HCT116 (cell line): Measurements from ENCODE around the gene PRXL2C. TPM values are rescaled to one million over a fixed set of nuclear protein-coding genes. Genes with fewer than 3 reads are reported as not detected.

Source experiments
- ATAC-seq: fragments of 200-7000 bp; cut with Tn5 transposase; 2 replicates; pipeline ENCODE4 v1.9.1; 2020; ENCODE audit warnings: mild to moderate bottlenecking, moderate library complexity
- Bru-seq: library from RNA; stranded (reverse); fragments of 400-500 nt; gene quantifications from one replicate; lab custom pipeline; 2021; lab: Mats Ljungman, UMichigan
- BruChase-seq, 2 experiments: library from RNA; stranded (reverse); fragments of 400-500 nt; gene quantifications; one replicate each; lab custom pipeline; 2021; lab: Mats Ljungman, UMichigan
- BruUV-seq: library from RNA; stranded (reverse); fragments of 400-500 nt; replicated peaks from 2 replicates; lab custom pipeline; 2021; lab: Mats Ljungman, UMichigan
- CTCF ChIA-PET: fragments of 300-600 bp; sonication (Branson Sonifier 250); formaldehyde crosslinking; loops from one replicate; lab custom pipeline; 2021; ENCODE audit warnings: antibody characterized with exemption; lab: Charles Lee
- POLR2A ChIA-PET: fragments of 300-600, 350-600 bp; sonication (Branson Sonifier 250); formaldehyde crosslinking; loops from one replicate; lab custom pipeline; 2021; ENCODE audit warnings: antibody characterized with exemption; lab: Charles Lee
- RAD21 ChIA-PET, 2 experiments: fragments of 300-600 bp; sonication (Branson Sonifier 250); formaldehyde crosslinking; loops; one replicate each; lab custom pipeline; 2023; ENCODE audit warnings: low total read pairs in 2 of 2; ENCODE audit not compliant: uncharacterized antibody in 2 of 2, unreplicated experiment in 2 of 2, low non-redundant PET in 1 of 2; lab: Charles Lee
- DNase-seq: peaks from one replicate; pipeline ENCODE4 v3.0.0-alpha.2; 2010; ENCODE audit warnings: low read depth, low spot score
- H2AFZ ChIP-seq: fragments of 200-600 bp; shearing (Covaris generic), sonication (generic); 2 replicates; pipeline ENCODE4 v1.6.1; 2017; ENCODE audit warnings: low read depth, mixed run types, mixed read lengths, antibody characterized with exemption, low read length; ENCODE audit not compliant: poor library complexity, severe bottlenecking
- H3K27ac ChIP-seq: 2 replicates; pipeline ENCODE4 v1.5.1; 2012; ENCODE audit warnings: low read depth, low read length
- H3K27me3 ChIP-seq: fragments of 200-600 bp; sonication (generic); 2 replicates; pipeline ENCODE4 v1.6.1; 2016; ENCODE audit warnings: mixed run types, low read length, mixed read lengths; ENCODE audit not compliant: insufficient read depth
- H3K36me3 ChIP-seq, 2 experiments: fragments of 200-500 bp in 1 of 2; fragments of 200-600 bp in 1 of 2; sonication (Bioruptor generic) in 1 of 2; sonication (generic) in 1 of 2; 2 replicates each; pipeline versions ENCODE4 v1.5.1 to v1.6.1; 2014 to 2016; ENCODE audit warnings: low read length in 2 of 2, inconsistent platforms in 1 of 2, mixed read lengths in 1 of 2, mixed run types in 1 of 2; ENCODE audit not compliant: insufficient read depth in 2 of 2, control insufficient read depth in 1 of 2
- H3K4me1 ChIP-seq, 2 experiments: fragments of 200-600 bp in 1 of 2; sonication (generic) in 1 of 2; 2 replicates each; pipeline versions ENCODE4 v1.5.1 to v1.6.1; 2012 to 2017; ENCODE audit warnings: low read length in 2 of 2, inconsistent platforms in 1 of 2, mild to moderate bottlenecking in 1 of 2, mixed read lengths in 1 of 2, mixed run types in 1 of 2, moderate library complexity in 1 of 2; ENCODE audit not compliant: insufficient read depth in 2 of 2, control insufficient read depth in 1 of 2
- H3K4me2 ChIP-seq: fragments of 200-600 bp; sonication (generic); 2 replicates; pipeline ENCODE4 v1.6.1; 2017; ENCODE audit warnings: mixed run types, low read length, mixed read lengths
- H3K4me3 ChIP-seq, 2 experiments: fragments of 200-600 bp in 1 of 2; sonication (generic) in 1 of 2; replicated peaks in 1 of 2; 2 replicates each; pipeline ENCODE4 v1.5.1; 2011 to 2016; ENCODE audit warnings: low read length in 2 of 2, control low read depth in 1 of 2, low read depth in 1 of 2, mild to moderate bottlenecking in 1 of 2, mixed read lengths in 1 of 2, mixed run types in 1 of 2
- H3K79me2 ChIP-seq: fragments of 200-600 bp; sonication (generic); 2 replicates; pipeline ENCODE4 v1.6.1; 2017; ENCODE audit warnings: mild to moderate bottlenecking, mixed run types, low read length, moderate library complexity, mixed read lengths; ENCODE audit not compliant: insufficient read depth
- H3K9ac ChIP-seq: fragments of 200-600 bp; sonication (generic); 2 replicates; pipeline ENCODE4 v1.6.1; 2016; ENCODE audit warnings: low read length, mixed read lengths
- H3K9me2 ChIP-seq: fragments of 200-600 bp; sonication (generic), shearing (Covaris generic); 2 replicates; pipeline ENCODE4 v1.6.1; 2017; ENCODE audit warnings: mixed run types, mild to moderate bottlenecking, moderate library complexity; ENCODE audit not compliant: insufficient read depth
- H3K9me3 ChIP-seq, 2 experiments: fragments of 200-500 bp in 1 of 2; fragments of 200-600 bp in 1 of 2; sonication (Bioruptor generic) in 1 of 2; sonication (generic) in 1 of 2; 2 replicates each; pipeline ENCODE4 v1.6.1; 2014 to 2017; ENCODE audit warnings: low read length in 2 of 2, mixed read lengths in 2 of 2, inconsistent platforms in 1 of 2, low read depth in 1 of 2, mild to moderate bottlenecking in 1 of 2, mixed run types in 1 of 2, moderate library complexity in 1 of 2; ENCODE audit not compliant: control insufficient read depth in 1 of 2, insufficient read depth in 1 of 2
- H4K20me1 ChIP-seq: fragments of 200-600 bp; sonication (generic), shearing (Covaris generic); 2 replicates; pipeline ENCODE4 v1.6.1; 2017; ENCODE audit warnings: mixed run types, mild to moderate bottlenecking, moderate library complexity; ENCODE audit not compliant: insufficient read depth
- EGR1 ChIP-seq: IDR thresholded peaks from 2 replicates; pipeline ENCODE4 v1.6.1; 2012; ENCODE audit warnings: low read depth
- ELF1 ChIP-seq: IDR thresholded peaks from 2 replicates; pipeline ENCODE4 v1.6.1; 2012; ENCODE audit warnings: low read depth, borderline replicate concordance
- EZH2 ChIP-seq: fragments of 200-600 bp; sonication (generic); IDR thresholded peaks from 2 replicates; pipeline ENCODE4 v1.6.1; 2017; ENCODE audit warnings: antibody characterized with exemption, mixed run types
- EZH2phosphoT487 ChIP-seq: fragments of 200-600 bp; IDR thresholded peaks from 2 replicates; pipeline ENCODE4 v1.6.1; 2018; ENCODE audit warnings: antibody characterized with exemption, borderline replicate concordance
- FOSL1 ChIP-seq: IDR thresholded peaks from 2 replicates; pipeline ENCODE4 v1.6.1; 2012; ENCODE audit warnings: low read depth
- JUND ChIP-seq: IDR thresholded peaks from 2 replicates; pipeline ENCODE4 v1.6.1; 2012
- POLR2A ChIP-seq: IDR thresholded peaks from 2 replicates; pipeline ENCODE4 v1.7.0; 2011; ENCODE audit warnings: borderline replicate concordance; ENCODE audit not compliant: insufficient read depth, insufficient read length; ENCODE audit errors: extremely low read depth
- POLR2AphosphoS5 ChIP-seq: IDR thresholded peaks from 2 replicates; pipeline ENCODE4 v1.6.1; 2011; ENCODE audit warnings: mild to moderate bottlenecking, low read depth, low read length, moderate library complexity
- RAD21 ChIP-seq: IDR thresholded peaks from 2 replicates; pipeline ENCODE4 v1.6.1; 2012; ENCODE audit warnings: low read depth, mild to moderate bottlenecking
- SIN3A ChIP-seq: IDR thresholded peaks from 2 replicates; pipeline ENCODE4 v1.6.1; 2012; ENCODE audit warnings: low read depth
- SP1 ChIP-seq: IDR thresholded peaks from 2 replicates; pipeline ENCODE4 v1.6.1; 2012; ENCODE audit warnings: low read depth
- SRF ChIP-seq: IDR thresholded peaks from 2 replicates; pipeline ENCODE4 v1.6.1; 2012; ENCODE audit warnings: low read depth
- TCF7L2 ChIP-seq: IDR thresholded peaks from 2 replicates; pipeline ENCODE4 v1.7.0; 2011; ENCODE audit warnings: borderline replicate concordance, inconsistent platforms; ENCODE audit not compliant: insufficient read depth, insufficient read length; ENCODE audit errors: extremely low read depth
- YY1 ChIP-seq: IDR thresholded peaks from 2 replicates; pipeline ENCODE4 v1.6.1; 2011; ENCODE audit warnings: low read length, low read depth, moderate library complexity, mild to moderate bottlenecking; ENCODE audit not compliant: insufficient replicate concordance; ENCODE audit errors: extremely low read depth
- ZBTB33 ChIP-seq: IDR thresholded peaks from 2 replicates; pipeline ENCODE4 v1.6.1; 2011; ENCODE audit warnings: mild to moderate bottlenecking, low read length, moderate library complexity; ENCODE audit not compliant: insufficient replicate concordance; ENCODE audit errors: extremely low read depth
- ZFX ChIP-seq: fragments of 450-650 bp; IDR thresholded peaks from 2 replicates; pipeline ENCODE4 v1.6.1; 2017
- intact Hi-C: fragments of 100-400 bp; cut with micrococcal nuclease; formaldehyde crosslinking; loops from 2 replicates; pipeline ENCODE4 v1.10.0; 2022
- long read RNA-seq: library from polyadenylated mRNA; unstranded; transcript quantifications from one replicate; pipeline ENCODE4 v2.0.0, GENCODE V29; 2021; ENCODE audit not compliant: unreplicated experiment
- polyA plus RNA-seq: library from polyadenylated mRNA; unstranded; fragments of >200 nt; gene quantifications from 2 replicates; pipeline ENCODE4 v1.2.1, GENCODE V29; 2012; ENCODE audit warnings: missing spikeins
- total RNA-seq: library from RNA; stranded (reverse); gene quantifications from one replicate; pipeline ENCODE4 v1.2.1, GENCODE V29; 2021; ENCODE audit not compliant: unreplicated experiment
- TF ChIP-seq, protein P1 (sequence below): IDR thresholded peaks from 2 replicates; pipeline ENCODE4 v1.6.1; 2012
- TF ChIP-seq, protein P2 (sequence below): IDR thresholded peaks from 2 replicates; pipeline ENCODE4 v1.6.1; 2012; ENCODE audit warnings: low read depth

The PRXL2C gene
- total RNA-seq: 10.4 TPM
- 4.2 and 5.2 TPM in 2 replicates for polyA plus RNA-seq
- percentile 49 among the genes with signal in this experiment for Bru-seq, nascent RNA
- BruChase-seq, experiment 1, labeled RNA remaining after a 6-hour chase: percentile 71 among the genes with signal in this experiment
- percentile 53 among the genes with signal in this experiment for BruChase-seq, experiment 2, labeled RNA remaining after a 2-hour chase
- long read RNA-seq, transcript PRXL2C-201 (6 exons, 2,863 nt): major isoform, 19 of 25 reads
- long read RNA-seq, partial matches to known transcripts: 1 of 25 reads
- long read RNA-seq, other reads (novel, unspliced or antisense): 4 of 25 reads

GRCh38 chr9:96655198-96655851 is at the start of gene PRXL2C:
Gene PRXL2C (minus strand): TSS chr9:96655317. CDS start chr9:96655281, 36 bp downstream.
- RAD21 ChIA-PET: interaction anchor here in 1 of 2 experiments (1.0 kb wide), 1 partner anchor 213 kb away, joined by 4 read pairs; no protein-coding TSS in a partner anchor

More at GRCh38 chr9:96655198-96655851, at the start of gene PRXL2C:
- H3K27ac ChIP-seq: peak within 1 kb of the TSS; percentile 91
- BruUV-seq: TSS peak; percentile 74
- H2AFZ ChIP-seq: peak within 1 kb of the TSS; percentile 81
- peak within 1 kb of the TSS; percentile 65 for H3K4me3 ChIP-seq
- intact Hi-C loops: no loop called here
- H3K4me1 ChIP-seq: peaks cover 5 to 22% of the 10 kb centered on the region in 2 experiments; a peak in 3 of 4 replicates
- ChIA-PET POLR2A (no interaction called here), CTCF (interaction anchor here (0.6 kb wide), 1 partner anchor 961 kb away, joined by 5 read pairs; no protein-coding TSS in a partner anchor)
- no peak for TF ChIP-seq TCF7L2
- no peak for TF ChIP-seq SIN3A
- peak; percentile 55 for TF ChIP-seq POLR2AphosphoS5
- no peak for TF ChIP-seq FOSL1
- TF ChIP-seq, protein P1, sequence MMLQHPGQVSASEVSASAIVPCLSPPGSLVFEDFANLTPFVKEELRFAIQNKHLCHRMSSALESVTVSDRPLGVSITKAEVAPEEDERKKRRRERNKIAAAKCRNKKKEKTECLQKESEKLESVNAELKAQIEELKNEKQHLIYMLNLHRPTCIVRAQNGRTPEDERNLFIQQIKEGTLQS: no peak
- TF ChIP-seq RAD21: no peak
- no peak for TF ChIP-seq YY1
- TF ChIP-seq JUND: no peak
- TF ChIP-seq EGR1: no peak
- TF ChIP-seq SP1: no peak
- TF ChIP-seq SRF: no peak
- TF ChIP-seq ZBTB33: no peak
- TF ChIP-seq, protein P2, sequence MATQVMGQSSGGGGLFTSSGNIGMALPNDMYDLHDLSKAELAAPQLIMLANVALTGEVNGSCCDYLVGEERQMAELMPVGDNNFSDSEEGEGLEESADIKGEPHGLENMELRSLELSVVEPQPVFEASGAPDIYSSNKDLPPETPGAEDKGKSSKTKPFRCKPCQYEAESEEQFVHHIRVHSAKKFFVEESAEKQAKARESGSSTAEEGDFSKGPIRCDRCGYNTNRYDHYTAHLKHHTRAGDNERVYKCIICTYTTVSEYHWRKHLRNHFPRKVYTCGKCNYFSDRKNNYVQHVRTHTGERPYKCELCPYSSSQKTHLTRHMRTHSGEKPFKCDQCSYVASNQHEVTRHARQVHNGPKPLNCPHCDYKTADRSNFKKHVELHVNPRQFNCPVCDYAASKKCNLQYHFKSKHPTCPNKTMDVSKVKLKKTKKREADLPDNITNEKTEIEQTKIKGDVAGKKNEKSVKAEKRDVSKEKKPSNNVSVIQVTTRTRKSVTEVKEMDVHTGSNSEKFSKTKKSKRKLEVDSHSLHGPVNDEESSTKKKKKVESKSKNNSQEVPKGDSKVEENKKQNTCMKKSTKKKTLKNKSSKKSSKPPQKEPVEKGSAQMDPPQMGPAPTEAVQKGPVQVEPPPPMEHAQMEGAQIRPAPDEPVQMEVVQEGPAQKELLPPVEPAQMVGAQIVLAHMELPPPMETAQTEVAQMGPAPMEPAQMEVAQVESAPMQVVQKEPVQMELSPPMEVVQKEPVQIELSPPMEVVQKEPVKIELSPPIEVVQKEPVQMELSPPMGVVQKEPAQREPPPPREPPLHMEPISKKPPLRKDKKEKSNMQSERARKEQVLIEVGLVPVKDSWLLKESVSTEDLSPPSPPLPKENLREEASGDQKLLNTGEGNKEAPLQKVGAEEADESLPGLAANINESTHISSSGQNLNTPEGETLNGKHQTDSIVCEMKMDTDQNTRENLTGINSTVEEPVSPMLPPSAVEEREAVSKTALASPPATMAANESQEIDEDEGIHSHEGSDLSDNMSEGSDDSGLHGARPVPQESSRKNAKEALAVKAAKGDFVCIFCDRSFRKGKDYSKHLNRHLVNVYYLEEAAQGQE: no peak
- TF ChIP-seq EZH2: no peak
- TF ChIP-seq EZH2phosphoT487: no peak
- TF ChIP-seq POLR2A: peak; percentile 64
- TF ChIP-seq ELF1: no peak
- TF ChIP-seq ZFX: peak; percentile 61
- H3K36me3 ChIP-seq: peaks cover 4% of the 10 kb centered on the region in 2 experiments; a peak in 2 of 4 replicates
- no peaks in the 10 kb centered on the region for H3K9me2 ChIP-seq
- H3K79me2 ChIP-seq: no peaks in the 10 kb centered on the region
- peak within 1 kb of the TSS; percentile 71 for H3K9ac ChIP-seq
- no peak for DNase-seq
- no peaks in the 10 kb centered on the region for H3K9me3 ChIP-seq
- peak within 1 kb of the TSS; percentile 91 for H3K4me2 ChIP-seq
- ATAC-seq: peak; percentile 85
- no peaks in the 10 kb centered on the region for H3K27me3 ChIP-seq
- H4K20me1 ChIP-seq: no peaks in the 10 kb centered on the region
